ENCODE results near the gene HOXD9.

Gene HOXD9

GRCh38 chr2:176110415-176111308, 11.9 kb upstream of the HOXD9 start:
- no peak for DNase-seq (ENCODE audit: low read depth in 2 of 2)

- no peak for DNase-seq (ENCODE audit: low read depth in 2 of 2)
These were observed 11.2 kb upstream of the HOXD9 start for GRCh38 chr2:176111309-176111663.

- no peak for DNase-seq (ENCODE audit: low read depth in 2 of 2)
These were observed 10.6 kb upstream of the HOXD9 start for GRCh38 chr2:176111846-176112374.

DNA sequence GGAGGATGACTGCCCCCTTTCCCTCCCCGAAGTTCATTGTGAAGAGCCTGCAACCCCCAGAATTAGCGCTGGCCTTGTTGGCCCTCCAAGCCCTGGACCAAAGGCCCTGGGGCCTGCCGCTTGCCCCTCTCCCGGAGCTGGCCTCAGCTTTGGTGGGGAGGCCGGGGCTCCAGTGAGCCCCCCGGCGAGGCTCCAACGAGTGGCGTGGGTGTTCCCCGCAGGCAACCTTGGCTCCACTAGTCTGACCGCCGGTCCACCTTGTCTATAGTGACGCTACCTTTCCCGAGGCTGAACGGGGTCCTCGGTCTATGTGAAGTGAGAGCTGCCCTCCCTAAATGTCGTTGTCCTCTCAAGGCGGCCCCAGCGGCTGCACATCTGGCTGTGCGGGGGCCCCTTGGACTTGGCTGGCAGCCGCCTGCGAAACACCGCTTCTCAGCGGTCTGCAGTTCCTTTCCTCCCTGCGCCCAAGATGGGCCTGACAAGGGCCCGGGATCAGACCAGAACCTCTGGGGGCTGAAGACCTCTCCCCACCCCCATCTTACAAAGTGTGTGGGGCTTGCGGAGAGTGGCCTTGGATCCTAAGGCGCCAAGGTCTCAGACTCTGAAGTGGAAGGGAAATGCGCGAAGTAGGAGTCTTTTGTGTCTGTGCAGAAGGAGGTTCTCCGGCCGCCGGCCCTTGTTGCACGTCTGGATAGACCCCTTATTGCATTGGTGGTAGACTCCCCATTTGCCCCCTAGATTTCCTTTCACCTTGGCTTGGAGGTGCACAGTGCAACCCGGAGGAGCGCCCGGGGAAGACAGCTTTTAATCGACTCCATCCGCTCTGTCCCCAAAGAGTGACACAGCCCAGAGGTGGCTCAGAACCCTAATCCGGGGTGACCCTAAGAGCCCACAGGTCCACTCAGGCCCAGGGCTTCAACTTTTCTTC, 9.9 kb upstream of the HOXD9 start:
- DNase-seq (ENCODE audit: low read depth in 2 of 2), result no peak

DNA sequence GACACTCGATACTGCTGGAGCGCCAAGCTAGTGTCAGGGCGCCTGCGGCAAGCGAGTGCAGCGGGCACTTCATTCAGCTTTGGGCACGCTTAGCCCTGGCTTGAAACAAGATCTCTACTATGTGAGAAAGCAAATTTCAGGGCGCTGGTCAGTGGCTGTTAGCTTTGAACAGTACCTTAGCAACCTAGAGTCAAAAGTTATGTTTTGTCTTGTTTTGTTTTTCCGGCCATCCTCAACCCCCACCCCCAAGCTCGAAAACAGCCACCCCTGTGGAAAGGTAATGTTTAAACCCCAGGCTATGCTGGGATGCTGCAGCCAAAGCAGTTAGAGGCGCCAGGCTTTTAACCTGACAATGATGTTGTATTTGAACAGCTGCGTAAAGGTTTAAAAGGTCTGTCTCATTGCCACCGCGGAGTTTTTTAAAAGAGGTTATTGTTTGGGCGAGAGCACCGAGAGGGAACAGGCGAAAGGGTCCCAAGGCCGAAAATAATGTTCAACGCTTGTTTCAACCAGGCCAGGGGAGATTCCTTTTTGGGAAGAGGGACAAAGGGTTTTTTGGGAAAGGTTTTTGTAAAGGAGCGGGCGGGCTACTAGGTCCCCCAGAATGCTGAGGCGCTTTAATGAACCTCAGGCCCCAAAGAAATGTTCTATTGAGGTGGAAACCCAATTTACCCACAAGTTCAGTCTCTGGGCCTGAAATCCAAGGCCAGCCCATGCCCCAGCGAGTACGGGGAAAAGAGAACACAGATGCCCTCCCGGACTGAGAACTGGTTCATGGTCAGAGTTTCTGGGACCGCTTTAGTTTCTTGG, 8.2 kb upstream of the HOXD9 start:
- DNase-seq (ENCODE audit: low read depth in 2 of 2), result no peak

- DNase-seq (ENCODE audit: low read depth in 2 of 2), result no peak
These were observed 7.4 kb upstream of the HOXD9 start for GRCh38 chr2:176114930-176115625.

GRCh38 chr2:176115883-176116813, 6.4 kb upstream of the HOXD9 start, which contains the start of gene HOXD10:
Gene HOXD10, plus strand, starts transcription at chr2:176116778. Its CDS starts 56 bp downstream, at chr2:176116834.
- DNase-seq (ENCODE audit: low read depth in 2 of 2), result no peak

DNA sequence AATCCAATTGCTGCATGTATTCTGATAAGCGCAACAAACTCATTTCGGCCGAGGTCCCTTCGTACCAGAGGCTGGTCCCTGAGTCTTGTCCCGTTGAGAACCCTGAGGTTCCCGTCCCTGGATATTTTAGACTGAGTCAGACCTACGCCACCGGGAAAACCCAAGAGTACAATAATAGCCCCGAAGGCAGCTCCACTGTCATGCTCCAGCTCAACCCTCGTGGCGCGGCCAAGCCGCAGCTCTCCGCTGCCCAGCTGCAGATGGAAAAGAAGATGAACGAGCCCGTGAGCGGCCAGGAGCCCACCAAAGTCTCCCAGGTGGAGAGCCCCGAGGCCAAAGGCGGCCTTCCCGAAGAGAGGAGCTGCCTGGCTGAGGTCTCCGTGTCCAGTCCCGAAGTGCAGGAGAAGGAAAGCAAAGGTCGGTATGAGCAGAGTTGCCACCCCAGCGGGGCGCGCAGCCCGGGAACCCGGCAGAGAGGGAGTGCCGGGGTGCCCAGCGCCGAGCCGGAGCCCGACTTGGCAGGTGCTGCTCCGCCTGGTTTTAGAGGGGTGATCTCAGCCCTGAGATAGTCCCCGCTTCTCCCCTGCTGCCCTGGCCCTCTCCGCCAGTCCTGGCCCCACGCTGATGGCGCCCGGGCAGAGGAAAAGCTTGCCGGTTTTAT, 5.2 kb upstream of the HOXD9 start:
- DNase-seq (ENCODE audit: low read depth in 2 of 2), result no peak

DNA sequence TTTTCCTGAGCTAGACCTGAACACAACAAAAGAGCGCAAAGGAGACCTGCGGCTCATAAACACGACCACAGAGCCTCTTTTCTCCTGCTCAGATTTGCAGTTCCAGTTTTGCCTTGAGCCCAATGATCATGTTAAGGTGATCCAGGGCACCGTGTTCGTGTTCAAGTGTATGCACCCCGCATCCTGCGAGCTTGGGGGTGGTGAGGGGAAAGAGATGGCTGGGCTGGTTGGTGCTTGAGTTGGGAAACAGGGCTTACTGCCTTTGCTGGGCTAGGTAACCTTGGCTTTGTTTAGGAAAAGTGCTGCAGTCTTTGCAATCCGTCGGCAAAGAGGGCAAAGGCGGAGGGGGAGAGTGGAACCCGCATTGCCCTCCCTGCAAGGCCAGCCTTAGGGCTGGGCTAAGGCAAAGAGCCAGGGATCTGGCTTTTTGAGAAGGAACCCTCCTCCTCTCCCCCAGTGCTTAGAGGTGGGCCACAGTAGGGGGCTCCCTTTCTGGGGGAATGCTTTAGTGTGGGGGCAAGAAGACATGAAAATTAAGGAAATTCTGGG, 4.6 kb upstream of the HOXD9 start:
- DNase-seq (ENCODE audit: low read depth in 2 of 2), result no peak

DNA sequence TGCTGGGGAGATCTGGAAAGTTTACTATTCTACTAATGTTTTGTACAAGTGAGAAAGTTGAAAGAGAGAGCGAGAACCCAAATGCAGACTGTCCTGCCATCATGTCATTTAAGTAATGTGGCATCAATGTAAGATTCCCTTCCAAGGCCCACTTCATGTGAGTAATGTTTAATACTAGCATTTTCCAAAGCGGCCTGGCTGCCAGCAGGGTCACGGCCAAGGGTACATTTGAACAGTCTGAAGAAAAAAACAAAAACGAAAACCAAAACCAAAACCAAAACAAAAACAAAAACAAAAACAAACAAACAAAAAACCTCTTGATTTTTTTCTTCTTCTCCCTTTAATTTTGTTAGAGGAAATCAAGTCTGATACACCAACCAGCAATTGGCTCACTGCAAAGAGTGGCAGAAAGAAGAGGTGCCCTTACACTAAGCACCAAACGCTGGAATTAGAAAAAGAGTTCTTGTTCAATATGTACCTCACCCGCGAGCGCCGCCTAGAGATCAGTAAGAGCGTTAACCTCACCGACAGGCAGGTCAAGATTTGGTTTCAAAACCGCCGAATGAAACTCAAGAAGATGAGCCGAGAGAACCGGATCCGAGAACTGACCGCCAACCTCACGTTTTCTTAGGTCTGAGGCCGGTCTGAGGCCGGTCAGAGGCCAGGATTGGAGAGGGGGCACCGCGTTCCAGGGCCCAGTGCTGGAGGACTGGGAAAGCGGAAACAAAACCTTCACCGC, 3.7 kb upstream of the HOXD9 start:
- DNase-seq (ENCODE audit: low read depth in 2 of 2), result no peak

DNA sequence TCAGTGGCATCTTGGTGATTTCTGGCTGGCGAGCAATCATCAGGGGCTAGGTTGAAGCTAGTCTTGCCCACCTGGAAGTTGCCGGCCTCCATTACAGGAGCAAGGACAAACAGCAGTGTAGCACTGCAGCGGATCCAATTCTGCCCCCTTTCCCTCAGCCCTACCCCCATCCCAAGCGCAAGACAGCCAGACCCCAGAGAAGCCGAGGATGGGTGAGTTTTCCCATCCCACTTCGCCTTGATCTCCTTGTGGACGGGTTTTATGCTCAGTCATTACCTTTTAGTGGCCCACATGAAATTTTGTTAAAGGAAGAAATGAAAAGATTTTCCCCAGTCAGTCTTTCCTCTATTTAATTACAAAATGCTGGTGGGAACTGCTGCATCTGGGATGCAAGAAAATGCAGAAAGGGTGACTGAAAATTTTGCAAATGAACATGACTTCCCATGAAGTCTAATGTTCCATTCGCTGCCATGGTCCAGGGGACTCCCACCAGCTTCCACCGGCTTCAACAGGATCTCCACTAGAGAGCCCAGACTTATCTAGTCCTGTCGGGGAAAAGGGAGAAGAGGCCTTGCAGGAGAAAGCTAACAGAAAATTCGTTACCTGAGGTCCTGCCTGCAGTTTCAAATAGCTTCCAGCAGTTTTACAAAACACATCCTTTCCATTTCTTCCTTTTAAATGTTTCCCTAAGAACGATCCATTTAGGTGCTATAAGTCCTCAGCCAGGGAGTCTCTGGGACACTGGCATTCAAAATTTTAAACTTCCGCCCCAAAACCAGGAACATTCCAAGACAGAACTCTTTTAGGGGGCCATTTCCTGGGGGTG, 1.9 kb upstream of the HOXD9 start:
- no peak for DNase-seq (ENCODE audit: low read depth in 2 of 2)

GRCh38 chr2:176121190-176122051, 1.1 kb upstream of the HOXD9 start:
- DNase-seq (ENCODE audit: low read depth in 2 of 2), result no peak

- DNase-seq (ENCODE audit: low read depth in 2 of 2), result no peak
These were observed 352 bp upstream of the HOXD9 start for GRCh38 chr2:176122052-176122682.

DNA sequence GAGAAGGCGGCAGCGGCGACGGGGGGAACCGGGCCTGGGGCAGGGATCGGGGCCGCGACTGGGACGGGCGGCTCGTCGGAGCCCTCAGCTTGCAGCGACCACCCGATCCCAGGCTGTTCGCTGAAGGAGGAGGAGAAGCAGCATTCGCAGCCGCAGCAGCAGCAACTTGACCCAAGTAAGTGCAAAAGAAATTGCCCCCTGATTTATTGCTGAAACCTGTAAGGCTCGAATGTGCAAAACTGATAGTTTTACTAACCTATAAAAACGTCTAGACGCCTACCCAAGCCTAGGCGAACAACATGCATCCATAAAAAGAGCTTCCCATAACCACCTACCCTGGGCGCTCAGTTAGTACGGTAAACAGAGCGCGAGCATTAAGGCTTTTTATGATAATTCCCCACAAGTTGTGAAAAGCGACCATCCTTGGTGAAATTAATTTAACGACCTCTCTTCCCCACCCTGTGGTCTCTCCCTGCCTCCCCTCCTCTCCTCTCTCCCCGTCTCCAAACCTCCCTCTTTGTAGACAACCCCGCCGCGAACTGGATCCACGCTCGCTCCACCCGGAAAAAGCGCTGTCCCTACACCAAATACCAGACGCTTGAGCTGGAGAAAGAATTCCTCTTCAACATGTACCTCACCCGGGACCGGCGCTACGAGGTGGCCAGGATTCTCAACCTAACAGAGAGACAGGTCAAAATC, 1.0 kb downstream of the HOXD9 start:
- DNase-seq (ENCODE audit: low read depth in 2 of 2), result no peak

All from stimulated activated CD8-positive, alpha-beta memory T cell treated with anti-CD3 and anti-CD28 coated beads, Interleukin-15, amount 100 ng/mL, for 48 hours (primary cell).